K562 (cell line): ENCODE data around the gene LRRC41. TPM values are rescaled to one million over a fixed set of nuclear protein-coding genes. Genes with fewer than 3 reads are reported as not detected.

Source experiments
- ARID2 ChIP-seq: fragments of 450-650 bp; IDR thresholded peaks from 2 replicates; pipeline ENCODE4 v1.6.1; 2017; ENCODE audit warnings: antibody characterized with exemption, mild to moderate bottlenecking
- BHLHE40 ChIP-seq: IDR thresholded peaks from 2 replicates; pipeline ENCODE4 v1.6.1; 2011; ENCODE audit warnings: low read length, improper control_type of control experiment
- C11orf30 ChIP-seq: fragments of 450-650 bp; IDR thresholded peaks from 2 replicates; pipeline ENCODE4 v1.6.1; 2016; ENCODE audit warnings: low read depth, mild to moderate bottlenecking
- CHCHD3 ChIP-seq: fragments of 250-450 bp; sonication (Bioruptor Pico); IDR thresholded peaks from 2 replicates; pipeline ENCODE4 v2.1.2; 2022; ENCODE audit warnings: mild to moderate bottlenecking
- CHD1 ChIP-seq: fragments of 200-600 bp; sonication (generic); IDR thresholded peaks from one replicate; pipeline ENCODE4 v1.6.1; 2012; ENCODE audit warnings: mild to moderate bottlenecking, moderate library complexity, low read length, inconsistent platforms
- ETV6 ChIP-seq, 3 experiments: fragments of 150-350 bp in 1 of 3; sonication (generic) in 1 of 3; formaldehyde crosslinking in 1 of 3; IDR thresholded peaks; 2 replicates each; pipeline versions ENCODE4 v1.6.1 to v1.8.0; 2014 to 2022; ENCODE audit warnings: borderline replicate concordance in 2 of 3, low read depth in 2 of 3, antibody characterized with exemption in 1 of 3, low read length in 1 of 3, mild to moderate bottlenecking in 1 of 3, missing genetic modification reagents in 1 of 3
- HES1 ChIP-seq: fragments of 450-650 bp; IDR thresholded peaks from 2 replicates; pipeline ENCODE4 v1.6.1; 2016; ENCODE audit warnings: low read depth, mild to moderate bottlenecking, moderate library complexity
- HIVEP1 ChIP-seq: fragments of 250-450 bp; sonication (Bioruptor Pico); IDR thresholded peaks from 2 replicates; pipeline ENCODE4 v1.4.0; 2020; ENCODE audit warnings: mild to moderate bottlenecking
- KDM1A ChIP-seq, 2 experiments: fragments of 450-650 bp; IDR thresholded peaks; 2 replicates each; pipeline ENCODE4 v1.6.1; 2016; ENCODE audit warnings: mild to moderate bottlenecking in 2 of 2
- MAFG ChIP-seq: fragments of 450-650 bp; conservative IDR thresholded peaks from 2 replicates; pipeline ENCODE4 v1.6.1; 2016; ENCODE audit warnings: missing genetic modification characterization, missing compliant biosample characterization
- MAX ChIP-seq: sonication (generic); formaldehyde crosslinking; IDR thresholded peaks from 2 replicates; pipeline ENCODE4 v1.9.0; 2022; ENCODE audit warnings: mild to moderate bottlenecking, missing genetic modification reagents
- NONO ChIP-seq, 2 experiments: fragments of 200-400 bp in 1 of 2; fragments of 450-650 bp in 1 of 2; formaldehyde crosslinking in 1 of 2; IDR thresholded peaks; 2 replicates each; pipeline ENCODE4 v1.6.1; 2017; ENCODE audit warnings: low read depth in 2 of 2, mild to moderate bottlenecking in 2 of 2, moderate library complexity in 2 of 2, low read length in 1 of 2
- SLC30A9 ChIP-seq: fragments of 250-450 bp; sonication (Bioruptor Pico); IDR thresholded peaks from 2 replicates; pipeline ENCODE4 v1.8.0; 2022; ENCODE audit warnings: mild to moderate bottlenecking, moderate library complexity
- TAF1 ChIP-seq: IDR thresholded peaks from 2 replicates; pipeline ENCODE4 v1.6.1; 2011; ENCODE audit warnings: mild to moderate bottlenecking, low read length, moderate library complexity; ENCODE audit not compliant: insufficient read depth, control insufficient read depth, severe bottlenecking; ENCODE audit errors: extremely low read depth
- TAL1 ChIP-seq: fragments of 450-650 bp; IDR thresholded peaks from 2 replicates; pipeline ENCODE4 v1.6.1; 2016; ENCODE audit warnings: mild to moderate bottlenecking
- ZNF143 ChIP-seq: sonication (generic); formaldehyde crosslinking; IDR thresholded peaks from 2 replicates; pipeline ENCODE4 v1.9.0; 2022; ENCODE audit warnings: mild to moderate bottlenecking, missing genetic modification reagents
- ZNF197 ChIP-seq: fragments of 200-800 bp; sonication (Bioruptor generic); IDR thresholded peaks from 2 replicates; pipeline ENCODE4 v1.6.1; 2016; ENCODE audit warnings: low read depth, missing genetic modification characterization, missing compliant biosample characterization
- ZNF3 ChIP-seq: fragments of 250-450 bp; sonication (Bioruptor Pico); IDR thresholded peaks from 2 replicates; pipeline ENCODE4 v1.5.0; 2021; ENCODE audit warnings: mild to moderate bottlenecking, moderate library complexity
- ZNF324 ChIP-seq: fragments of 250-450 bp; sonication (Bioruptor Pico); IDR thresholded peaks from 2 replicates; pipeline ENCODE4 v1.4.0; 2020; ENCODE audit warnings: mild to moderate bottlenecking
- ZNF431 ChIP-seq: sonication (generic); formaldehyde crosslinking; IDR thresholded peaks from 2 replicates; pipeline ENCODE4 v1.8.0; 2022; ENCODE audit warnings: mild to moderate bottlenecking, missing genetic modification reagents
- ZNF436 ChIP-seq: fragments of 250-450, 450-650 bp; sonication (Bioruptor Pico); formaldehyde crosslinking; IDR thresholded peaks from 2 replicates; pipeline ENCODE4 v1.7.0; 2020; ENCODE audit warnings: mild to moderate bottlenecking
- ZNF639 ChIP-seq, 2 experiments: fragments of 200-800 bp in 1 of 2; sonication (Bioruptor generic) in 1 of 2; sonication (generic) in 1 of 2; formaldehyde crosslinking in 1 of 2; IDR thresholded peaks in 1 of 2; conservative IDR thresholded peaks in 1 of 2; 2 replicates each; pipeline versions ENCODE4 v1.5.0 to v1.6.1; 2016 to 2020; ENCODE audit warnings: missing compliant biosample characterization in 1 of 2, missing genetic modification characterization in 1 of 2, missing genetic modification reagents in 1 of 2
- polyA plus RNA-seq, 8 experiments: library from polyadenylated mRNA; depleted of rRNA in 4 of 8; stranded (reverse) in 5 of 8; unstranded in 3 of 8; fragments of >200 nt; fragmentation: Nextera tagmentation in 2 of 8; fragmentation: Illumina TruSeq in 1 of 8; extraction: Ambion mirVana in 2 of 8; extraction: Trizol in 1 of 8; gene quantifications; 2 replicates each; pipeline versions ENCODE4 v1.2.1 to v1.2.3, GENCODE V29; 2011 to 2014; ENCODE audit warnings: inconsistent platforms in 1 of 8, missing spikeins in 1 of 8
- total RNA-seq, 7 experiments: library from RNA; depleted of rRNA in 6 of 7; stranded (reverse); fragments of >200 nt in 6 of 7; fragmentation: Illumina TruSeq in 2 of 7; extraction: Trizol in 2 of 7; gene quantifications; 2 replicates each; pipeline versions ENCODE4 v1.2.1 to v1.2.3, GENCODE V29; 2011 to 2021; ENCODE audit warnings: low replicate concordance in 1 of 7
- TF ChIP-seq, protein P1 (sequence below): sonication (generic); formaldehyde crosslinking; IDR thresholded peaks from 2 replicates; pipeline ENCODE4 v1.8.0; 2022; ENCODE audit warnings: mild to moderate bottlenecking, missing genetic modification reagents, borderline replicate concordance
- TF ChIP-seq, protein P2 (sequence below): fragments of 450-650 bp; IDR thresholded peaks from one replicate; pipeline ENCODE4 v1.6.1; 2018; ENCODE audit warnings: mild to moderate bottlenecking, moderate library complexity; ENCODE audit not compliant: partially characterized antibody

The LRRC41 gene
- total and polyA plus RNA-seq, 9 of the 15 experiments (the other 6 are each of a cell fraction or from before 2014, with no cell fraction given): 10.5 to 64.7 (median 44.2) TPM

- TF ChIP-seq, protein P1, sequence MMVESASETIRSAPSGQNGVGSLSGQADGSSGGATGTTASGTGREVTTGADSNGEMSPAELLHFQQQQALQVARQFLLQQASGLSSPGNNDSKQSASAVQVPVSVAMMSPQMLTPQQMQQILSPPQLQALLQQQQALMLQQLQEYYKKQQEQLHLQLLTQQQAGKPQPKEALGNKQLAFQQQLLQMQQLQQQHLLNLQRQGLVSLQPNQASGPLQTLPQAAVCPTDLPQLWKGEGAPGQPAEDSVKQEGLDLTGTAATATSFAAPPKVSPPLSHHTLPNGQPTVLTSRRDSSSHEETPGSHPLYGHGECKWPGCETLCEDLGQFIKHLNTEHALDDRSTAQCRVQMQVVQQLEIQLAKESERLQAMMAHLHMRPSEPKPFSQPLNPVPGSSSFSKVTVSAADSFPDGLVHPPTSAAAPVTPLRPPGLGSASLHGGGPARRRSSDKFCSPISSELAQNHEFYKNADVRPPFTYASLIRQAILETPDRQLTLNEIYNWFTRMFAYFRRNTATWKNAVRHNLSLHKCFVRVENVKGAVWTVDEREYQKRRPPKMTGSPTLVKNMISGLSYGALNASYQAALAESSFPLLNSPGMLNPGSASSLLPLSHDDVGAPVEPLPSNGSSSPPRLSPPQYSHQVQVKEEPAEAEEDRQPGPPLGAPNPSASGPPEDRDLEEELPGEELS (CRISPR knock-in tag): no peak
- TF ChIP-seq C11orf30 (no peak), ZNF639 (CRISPR knock-in tag; conservative IDR thresholded peaks at IDR 0.05 in 1 of 2, IDR thresholded peaks at IDR 0.05 in 1 of 2) (no peak), KDM1A (IDR thresholded peaks at IDR 0.05) (no peak), TAL1 (no peak), ZNF431 (CRISPR knock-in tag) (no peak), ARID2 (no peak), ZNF324 (CRISPR knock-in tag) (no peak), MAFG (tag) (no peak), ZNF197 (CRISPR knock-in tag) (no peak), MAX (CRISPR knock-in tag) (peak; percentile 41; the same call in 1 of the 2 replicates), ETV6 (IDR thresholded peaks at IDR 0.05; ENCODE audit: borderline replicate concordance in 1 of 2, low read depth in 2 of 2, low read length in 1 of 2) (no peak), ETV6 (CRISPR knock-in tag; IDR thresholded peaks at IDR 0.05; ENCODE audit: borderline replicate concordance) (no peak), BHLHE40 (no peak), HES1 (no peak), TAF1 (no peak), CHD1 (no peak), ZNF3 (no peak), ZNF436 (CRISPR knock-in tag) (no peak), CHCHD3 (CRISPR knock-in tag) (no peak), HIVEP1 (no peak), ZNF143 (no peak), SLC30A9 (no peak), NONO (IDR thresholded peaks at IDR 0.05; ENCODE audit: low read depth in 2 of 2, low read length in 1 of 2) (no peak)
- TF ChIP-seq, protein P2, sequence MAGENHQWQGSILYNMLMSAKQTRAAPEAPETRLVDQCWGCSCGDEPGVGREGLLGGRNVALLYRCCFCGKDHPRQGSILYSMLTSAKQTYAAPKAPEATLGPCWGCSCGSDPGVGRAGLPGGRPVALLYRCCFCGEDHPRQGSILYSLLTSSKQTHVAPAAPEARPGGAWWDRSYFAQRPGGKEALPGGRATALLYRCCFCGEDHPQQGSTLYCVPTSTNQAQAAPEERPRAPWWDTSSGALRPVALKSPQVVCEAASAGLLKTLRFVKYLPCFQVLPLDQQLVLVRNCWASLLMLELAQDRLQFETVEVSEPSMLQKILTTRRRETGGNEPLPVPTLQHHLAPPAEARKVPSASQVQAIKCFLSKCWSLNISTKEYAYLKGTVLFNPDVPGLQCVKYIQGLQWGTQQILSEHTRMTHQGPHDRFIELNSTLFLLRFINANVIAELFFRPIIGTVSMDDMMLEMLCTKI: no peak
Observed at GRCh38 chr1:46278807-46279206, 24.6 kb downstream of the LRRC41 start (continued).
